ENCODE results near the gene HNRNPR.

HNRNPR gene

GRCh38 chr1:23290836-23291565 lies 53.1 kb downstream of the HNRNPR start:
- H3K27ac ChIP-seq (ENCODE audit: extremely low read depth, low read depth, low read length): no peak overlapping the region
- TF ChIP-seq ZFHX2 (tag by site-specific recombination; conservative IDR thresholded peaks at IDR 0.05): no peak
- TF ChIP-seq PATZ1 (tag by site-specific recombination; IDR thresholded peaks at IDR 0.05): no peak
- TF ChIP-seq ZNF701 (tag by site-specific recombination; IDR thresholded peaks at IDR 0.05): no peak
- no peak for TF ChIP-seq HOXC10 (CRISPR knock-in tag; IDR thresholded peaks at IDR 0.05)
- no peak for TF ChIP-seq FEZF1 (tag by site-specific recombination; IDR thresholded peaks at IDR 0.05)
- no peak for TF ChIP-seq ZNF785 (tag by site-specific recombination; IDR thresholded peaks at IDR 0.05)
- no peak for TF ChIP-seq SCRT1 (tag by site-specific recombination; IDR thresholded peaks at IDR 0.05; ENCODE audit: borderline replicate concordance)
- no peaks in the 10 kb centered on the region for H3K9me3 ChIP-seq (ENCODE audit: control insufficient read depth, insufficient read depth, low read depth, low read length)
- H3K4me1 ChIP-seq (ENCODE audit: control insufficient read depth, insufficient read depth, low read length): no peaks in the 10 kb centered on the region
- no peak overlapping the region for H3K4me3 ChIP-seq (ENCODE audit: low read depth, low read length)
- peaks cover 28 to 72% of the 10 kb centered on the region in 2 experiments for H3K36me3 ChIP-seq (ENCODE audit: control insufficient read depth in 2 of 2, insufficient read depth in 1 of 2, low read length in 2 of 2)
- CTCF ChIA-PET: interaction anchor here (0.7 kb wide), 1 partner anchor 9 kb away, joined by 3 read pairs; no protein-coding TSS in a partner anchor
- POLR2A ChIA-PET: interaction anchor here (0.6 kb wide), 1 partner anchor 9 kb away, joined by 6 read pairs; no protein-coding TSS in a partner anchor

- Histone ChIP-seq H3K4me1 (ENCODE audit: control insufficient read depth, insufficient read depth, low read length) (peaks cover 2% of the 10 kb centered on the region; the same call in 1 of the 2 replicates), H3K27ac (ENCODE audit: extremely low read depth, low read depth, low read length) (no peak overlapping the region), H3K9me3 (ENCODE audit: control insufficient read depth, insufficient read depth, low read depth, low read length) (no peaks in the 10 kb centered on the region), H3K4me3 (ENCODE audit: low read depth, low read length) (no peak overlapping the region), H3K36me3 (ENCODE audit: control insufficient read depth in 2 of 2, insufficient read depth in 1 of 2, low read length in 2 of 2) (peaks cover 16 to 77% of the 10 kb centered on the region in 2 experiments)
- ChIA-PET CTCF (no interaction called here), POLR2A (no interaction called here)
- TF ChIP-seq ZNF514 (tag by site-specific recombination; IDR thresholded peaks at IDR 0.05): no peak
- TF ChIP-seq OVOL3 (tag by site-specific recombination; IDR thresholded peaks at IDR 0.05): no peak
- no peak for TF ChIP-seq ZBTB8A (tag by site-specific recombination; IDR thresholded peaks at IDR 0.05)
- no peak for TF ChIP-seq PRDM10 (tag by site-specific recombination; IDR thresholded peaks at IDR 0.05)
- no peak for TF ChIP-seq ZNF549 (tag by site-specific recombination; IDR thresholded peaks at IDR 0.05)
- no peak for TF ChIP-seq PRDM6 (tag by site-specific recombination; IDR thresholded peaks at IDR 0.05)
- TF ChIP-seq ZNF23 (tag by site-specific recombination; IDR thresholded peaks at IDR 0.05; ENCODE audit: borderline replicate concordance): no peak
- TF ChIP-seq ZSCAN5A (tag by site-specific recombination; IDR thresholded peaks at IDR 0.05): no peak
- no peak for TF ChIP-seq ZNF791 (tag by site-specific recombination; IDR thresholded peaks at IDR 0.05)
- no peak for TF ChIP-seq ZNF544 (tag by site-specific recombination; IDR thresholded peaks at IDR 0.05)
These were observed 55.4 kb downstream of the HNRNPR start for GRCh38 chr1:23288671-23289070.
